Suprapubic skin (tissue), 3 donors: ENCODE results near the gene ATP5F1B.

Experiments
- CTCF ChIP-seq, 2 donors: fragments of 200-600 bp in 1 of 2; fragments of 450-650 bp in 1 of 2; sonication (generic) in 1 of 2; IDR thresholded peaks; one replicate each; pipeline ENCODE4 v1.5.1; 2016 to 2019; ENCODE audit warnings: antibody characterized with exemption in 2 of 2, mild to moderate bottlenecking in 1 of 2, moderate library complexity in 1 of 2
- POLR2A ChIP-seq, 2 donors: fragments of 450-650 bp; IDR thresholded peaks; one replicate each; pipeline ENCODE4 v1.6.1; 2017; ENCODE audit warnings: antibody characterized with exemption in 2 of 2, mild to moderate bottlenecking in 2 of 2, moderate library complexity in 2 of 2

DNA sequence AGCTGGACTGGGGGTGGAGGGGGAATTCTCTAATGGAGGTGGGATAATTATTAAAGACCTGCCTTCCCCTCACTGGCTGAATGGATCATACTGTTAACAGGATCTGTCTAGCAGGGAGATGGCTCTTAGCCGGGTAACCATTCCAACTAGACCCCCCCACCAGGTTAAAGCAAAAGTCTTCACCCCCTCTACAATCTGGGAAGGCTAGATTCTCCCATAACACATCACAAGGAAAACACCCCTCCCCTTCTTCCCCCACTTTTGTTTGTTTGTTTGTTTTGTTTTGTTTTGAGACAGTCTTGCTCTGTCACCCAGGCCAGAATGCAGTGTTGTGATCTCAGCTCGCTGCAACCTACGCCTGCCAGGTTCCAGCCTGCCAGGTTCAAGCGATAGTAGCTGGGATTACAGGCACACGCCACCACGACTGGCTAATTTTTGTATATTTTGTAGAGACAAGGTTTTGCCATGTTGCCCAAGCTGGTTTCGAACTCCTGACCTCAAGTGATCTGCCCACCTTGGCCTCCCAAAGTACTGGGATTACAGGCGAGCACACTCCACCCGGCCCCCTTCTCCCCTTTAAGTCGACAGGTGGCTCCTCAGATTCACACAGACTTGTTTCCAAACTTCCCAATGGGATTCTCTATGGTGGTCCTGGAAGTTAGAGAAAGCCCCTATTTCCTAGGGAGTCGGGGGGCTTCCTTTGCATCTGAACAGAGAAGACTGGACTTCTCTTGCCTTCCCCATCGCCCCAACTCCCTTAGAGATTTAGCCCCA is 12.1 kb downstream of the ATP5F1B start:
- no peak for TF ChIP-seq CTCF (IDR thresholded peaks at IDR 0.05)
- TF ChIP-seq POLR2A (IDR thresholded peaks at IDR 0.05): no peak
